IPS-18a (cell line): Measurements from ENCODE around the gene MVP.
"Not testable (repeated sequence)": the region's sequence is repeated elsewhere in the genome, so short reads cannot be mapped to it uniquely, and the experiment has no call there.

Source experiments
- H3K27ac ChIP-seq: one replicate; pipeline ENCODE4 v1.5.1; 2013; ENCODE audit warnings: low read length
- H3K27me3 ChIP-seq: one replicate; pipeline ENCODE4 v1.6.1; 2013; ENCODE audit warnings: mild to moderate bottlenecking, low read length; ENCODE audit not compliant: control insufficient read depth, insufficient read depth
- H3K36me3 ChIP-seq: one replicate; pipeline ENCODE4 v1.6.1; 2013; ENCODE audit warnings: low read depth, low read length; ENCODE audit not compliant: control insufficient read depth
- H3K4me1 ChIP-seq: one replicate; pipeline ENCODE4 v1.6.1; 2013; ENCODE audit warnings: low read depth, low read length; ENCODE audit not compliant: control insufficient read depth
- H3K4me3 ChIP-seq: one replicate; pipeline ENCODE4 v1.5.1; 2013; ENCODE audit warnings: low read length
- H3K9ac ChIP-seq: one replicate; pipeline ENCODE4 v1.6.1; 2013; ENCODE audit warnings: mild to moderate bottlenecking, low read length, moderate library complexity
- H3K9me3 ChIP-seq: one replicate; pipeline ENCODE4 v1.6.1; 2013; ENCODE audit warnings: low read depth, low read length; ENCODE audit not compliant: control insufficient read depth

MVP gene

GRCh38 chr16:29790183-29790948 lies 29.9 kb upstream of the MVP start, which contains the start of gene KIF22:
Gene KIF22, plus strand, starts transcription at chr16:29790751. Its CDS starts 9 bp downstream, at chr16:29790760.
- Histone ChIP-seq H3K4me1 (peaks cover 16% of the 10 kb centered on the region), H3K27me3 (peaks cover 4% of the 10 kb centered on the region), H3K9ac (peak within 1 kb of the TSS; percentile 87), H3K27ac (peak within 1 kb of the TSS; percentile 90), H3K4me3 (peak within 1 kb of the TSS; percentile 85), H3K9me3 (no peaks in the 10 kb centered on the region), H3K36me3 (no peaks in the 10 kb centered on the region)

GRCh38 chr16:29790949-29791844 lies 29.1 kb upstream of the MVP start:
- H3K4me1 ChIP-seq, result peaks cover 14% of the 10 kb centered on the region
- peak overlapping the region; percentile 87 for H3K9ac ChIP-seq
- peak overlapping the region; percentile 7 for H3K27ac ChIP-seq
- H3K27me3 ChIP-seq, result no peaks in the 10 kb centered on the region
- no peaks in the 10 kb centered on the region for H3K9me3 ChIP-seq
- peaks cover 3% of the 10 kb centered on the region for H3K36me3 ChIP-seq
- peak overlapping the region; percentile 85 for H3K4me3 ChIP-seq

GRCh38 chr16:29791845-29792807 lies 28.1 kb upstream of the MVP start:
- Histone ChIP-seq H3K27me3 (no peaks in the 10 kb centered on the region), H3K9me3 (no peaks in the 10 kb centered on the region), H3K9ac (peak overlapping the region; percentile 87), H3K4me1 (peaks cover 14% of the 10 kb centered on the region), H3K4me3 (peak overlapping the region; percentile 85), H3K36me3 (peaks cover 11% of the 10 kb centered on the region), H3K27ac (no peak overlapping the region)

- H3K9ac ChIP-seq, H3K9me3 ChIP-seq, H3K27me3 ChIP-seq, H3K27ac ChIP-seq, H3K4me3 ChIP-seq: not testable (repeated sequence)
- Histone ChIP-seq H3K4me1 (peaks cover 14% of the 10 kb centered on the region), H3K36me3 (peaks cover 21% of the 10 kb centered on the region)
Observed at GRCh38 chr16:29793153-29793552, 27.1 kb upstream of the MVP start.

- H3K9ac ChIP-seq, result no peak overlapping the region
- peaks cover 14% of the 10 kb centered on the region for H3K4me1 ChIP-seq
- peaks cover 32% of the 10 kb centered on the region for H3K36me3 ChIP-seq
- no peak overlapping the region for H3K27ac ChIP-seq
- no peaks in the 10 kb centered on the region for H3K27me3 ChIP-seq
- H3K4me3 ChIP-seq, result no peak overlapping the region
- no peaks in the 10 kb centered on the region for H3K9me3 ChIP-seq
Observed at GRCh38 chr16:29794231-29794710, 26.0 kb upstream of the MVP start.

GRCh38 chr16:29802416-29802935 lies 17.8 kb upstream of the MVP start:
- H3K9ac ChIP-seq, result no peak overlapping the region
- no peaks in the 10 kb centered on the region for H3K27me3 ChIP-seq
- no peak overlapping the region for H3K27ac ChIP-seq
- H3K4me3 ChIP-seq, result no peak overlapping the region
- H3K36me3 ChIP-seq, result peaks cover 61% of the 10 kb centered on the region
- H3K4me1 ChIP-seq, result peaks cover 10% of the 10 kb centered on the region
- no peaks in the 10 kb centered on the region for H3K9me3 ChIP-seq

- Histone ChIP-seq H3K9ac (peak overlapping the region; percentile 79), H3K36me3 (peaks cover 54% of the 10 kb centered on the region)
Observed at GRCh38 chr16:29804020-29804419, 16.2 kb upstream of the MVP start.

GRCh38 chr16:29804455-29805231 lies 15.6 kb upstream of the MVP start:
- Histone ChIP-seq H3K27ac (peak overlapping the region; percentile 88), H3K36me3 (peaks cover 52% of the 10 kb centered on the region), H3K4me1 (peaks cover 24% of the 10 kb centered on the region), H3K4me3 (peak overlapping the region; percentile 84), H3K9ac (peak overlapping the region; percentile 79), H3K27me3 (no peaks in the 10 kb centered on the region), H3K9me3 (no peaks in the 10 kb centered on the region)

More at GRCh38 chr16:29804020-29804419, 16.2 kb upstream of the MVP start:
- Histone ChIP-seq H3K27me3 (no peaks in the 10 kb centered on the region), H3K9me3 (no peaks in the 10 kb centered on the region), H3K4me1 (peaks cover 17% of the 10 kb centered on the region), H3K27ac (no peak overlapping the region), H3K4me3 (peak overlapping the region; percentile 84)

- peaks cover 49% of the 10 kb centered on the region for H3K36me3 ChIP-seq
- no peaks in the 10 kb centered on the region for H3K9me3 ChIP-seq
- H3K27me3 ChIP-seq, result no peaks in the 10 kb centered on the region
- H3K27ac ChIP-seq, result peak overlapping the region; percentile 88
- H3K4me1 ChIP-seq, result peaks cover 30% of the 10 kb centered on the region
- H3K9ac ChIP-seq, result peak overlapping the region; percentile 79
- H3K4me3 ChIP-seq, result peak overlapping the region; percentile 84
Observed at GRCh38 chr16:29805232-29806098, 14.8 kb upstream of the MVP start.
